Tibial nerve (tissue), 4 donors: ENCODE measurements around the gene WASF3. TPM values are rescaled to one million over a fixed set of nuclear protein-coding genes. Genes with fewer than 3 reads are reported as not detected.

Experiments used
- DNase-seq, 2 donors: peaks; one replicate each; pipeline ENCODE4 v3.0.0-alpha.2; 2019; ENCODE audit warnings: low spot score in 2 of 2
- H3K27ac ChIP-seq, 4 donors: fragments of 200-600 bp; sonication (generic) in 3 of 4; one replicate each; pipeline ENCODE4 v1.5.1; 2017 to 2019; ENCODE audit warnings: mild to moderate bottlenecking in 1 of 4
- H3K27me3 ChIP-seq, 2 donors: fragments of 200-600 bp; sonication (generic) in 1 of 2; one replicate each; pipeline versions ENCODE4 v1.5.1 to v1.6.0; 2017 to 2019
- H3K36me3 ChIP-seq, 3 donors: fragments of 200-600 bp; sonication (generic); one replicate each; pipeline ENCODE4 v1.5.1; 2018 to 2019
- H3K4me1 ChIP-seq, 4 donors: fragments of 200-600 bp; sonication (generic) in 3 of 4; one replicate each; pipeline ENCODE4 v1.5.1; 2017 to 2019
- H3K4me3 ChIP-seq, 4 donors: fragments of 200-600 bp; sonication (generic) in 3 of 4; one replicate each; pipeline ENCODE4 v1.5.1; 2017 to 2019; ENCODE audit warnings: mild to moderate bottlenecking in 1 of 4, moderate library complexity in 1 of 4
- H3K9me3 ChIP-seq, 4 donors: fragments of 200-600 bp; sonication (generic) in 3 of 4; one replicate each; pipeline ENCODE4 v1.5.1; 2017 to 2019
- CTCF ChIP-seq, 5 experiments: fragments of 200-600 bp in 3 of 5; fragments of 450-650 bp in 2 of 5; sonication (generic) in 3 of 5; IDR thresholded peaks; one replicate each; pipeline ENCODE4 v1.5.1; 2016 to 2019; ENCODE audit warnings: antibody characterized with exemption in 5 of 5, mild to moderate bottlenecking in 3 of 5, moderate library complexity in 2 of 5
- EP300 ChIP-seq, 2 donors: sonication (generic); formaldehyde crosslinking; IDR thresholded peaks; one replicate each; pipeline ENCODE4 v1.6.1; 2017; ENCODE audit warnings: antibody characterized with exemption in 2 of 2, mild to moderate bottlenecking in 1 of 2
- POLR2A ChIP-seq, 2 donors: fragments of 450-650 bp; IDR thresholded peaks; one replicate each; pipeline ENCODE4 v1.6.1; 2017; ENCODE audit warnings: antibody characterized with exemption in 2 of 2, mild to moderate bottlenecking in 2 of 2, moderate library complexity in 2 of 2
- WGBS, 2 donors: methylation state at CpG; one replicate each; pipeline ENCODE4 v1.1.5; 2018; 5-methylcytosine and 5-hydroxymethylcytosine counted together
- total RNA-seq, 4 donors: library from RNA; depleted of rRNA; stranded (reverse); fragments of >200 nt; gene quantifications; one replicate each; pipeline ENCODE4 v1.1.0, GENCODE V29; 2016

The WASF3 gene
- total RNA-seq, 4 donors from 2014 or later = 23.7 to 47.9 (median 40.7) TPM

- TF ChIP-seq CTCF (IDR thresholded peaks at IDR 0.05) (no peak), EP300 (IDR thresholded peaks at IDR 0.05) (no peak), POLR2A (IDR thresholded peaks at IDR 0.05) (no peak)
- Histone ChIP-seq H3K27me3 (no peaks in the 10 kb centered on the region), H3K27ac (no peak overlapping the region), H3K9me3 (no peaks in the 10 kb centered on the region), H3K36me3 (no peaks in the 10 kb centered on the region), H3K4me3 (no peak overlapping the region), H3K4me1 (no peaks in the 10 kb centered on the region)
- WGBS, 2 donors = 78 to 100% methylated on average over 1 of the region's 1 CpG
- no peak for DNase-seq
Measured at GRCh38 chr13:26713341-26713740, 155.9 kb downstream of the WASF3 start.

- WGBS, 2 donors = 87% methylated on average over 3 of the region's 3 CpGs
- TF ChIP-seq EP300 (IDR thresholded peaks at IDR 0.05) (no peak), CTCF (IDR thresholded peaks at IDR 0.05) (no peak), POLR2A (IDR thresholded peaks at IDR 0.05) (no peak)
- H3K4me3 ChIP-seq = no peak overlapping the region
- H3K27me3 ChIP-seq = no peaks in the 10 kb centered on the region
- H3K9me3 ChIP-seq = no peaks in the 10 kb centered on the region
- DNase-seq = no peak
- no peaks in the 10 kb centered on the region for H3K36me3 ChIP-seq
- no peak overlapping the region for H3K27ac ChIP-seq
- H3K4me1 ChIP-seq = no peaks in the 10 kb centered on the region
Measured at GRCh38 chr13:26716984-26717383, 159.5 kb downstream of the WASF3 start.

GRCh38 chr13:26718146-26718545 is 160.7 kb downstream of the WASF3 start:
- H3K9me3 ChIP-seq = no peaks in the 10 kb centered on the region
- TF ChIP-seq EP300 (IDR thresholded peaks at IDR 0.05) (no peak), CTCF (IDR thresholded peaks at IDR 0.05) (no peak), POLR2A (IDR thresholded peaks at IDR 0.05) (no peak)
- H3K4me1 ChIP-seq = no peaks in the 10 kb centered on the region
- H3K4me3 ChIP-seq = no peak overlapping the region
- DNase-seq = no peak
- no peaks in the 10 kb centered on the region for H3K27me3 ChIP-seq
- H3K36me3 ChIP-seq = no peaks in the 10 kb centered on the region
- WGBS, 2 donors = 71 to 73% methylated on average over 8 of the region's 8 CpGs
- no peak overlapping the region for H3K27ac ChIP-seq

- WGBS, 2 donors = 79 to 86% methylated on average over 5 of the region's 5 CpGs
- Histone ChIP-seq H3K4me3 (no peak overlapping the region), H3K27ac (no peak overlapping the region), H3K36me3 (no peaks in the 10 kb centered on the region), H3K4me1 (no peaks in the 10 kb centered on the region), H3K9me3 (no peaks in the 10 kb centered on the region), H3K27me3 (no peaks in the 10 kb centered on the region)
- TF ChIP-seq POLR2A (IDR thresholded peaks at IDR 0.05) = no peak
- no peak for TF ChIP-seq CTCF (IDR thresholded peaks at IDR 0.05)
- no peak for TF ChIP-seq EP300 (IDR thresholded peaks at IDR 0.05)
- no peak for DNase-seq
Measured at GRCh38 chr13:26718872-26719271, 161.4 kb downstream of the WASF3 start.

- Histone ChIP-seq H3K9me3 (no peaks in the 10 kb centered on the region), H3K4me3 (no peak overlapping the region), H3K36me3 (no peaks in the 10 kb centered on the region), H3K4me1 (no peaks in the 10 kb centered on the region), H3K27me3 (no peaks in the 10 kb centered on the region), H3K27ac (no peak overlapping the region)
- TF ChIP-seq EP300 (IDR thresholded peaks at IDR 0.05) = no peak
- TF ChIP-seq CTCF (IDR thresholded peaks at IDR 0.05) = no peak
- TF ChIP-seq POLR2A (IDR thresholded peaks at IDR 0.05) = no peak
- WGBS, 2 donors = 59 to 67% methylated on average over 5 of the region's 5 CpGs
- DNase-seq = no peak
Measured at GRCh38 chr13:26719356-26719945, 162.0 kb downstream of the WASF3 start.
